ENCODE measurements around the gene BTBD9.

BTBD9 gene

DNA sequence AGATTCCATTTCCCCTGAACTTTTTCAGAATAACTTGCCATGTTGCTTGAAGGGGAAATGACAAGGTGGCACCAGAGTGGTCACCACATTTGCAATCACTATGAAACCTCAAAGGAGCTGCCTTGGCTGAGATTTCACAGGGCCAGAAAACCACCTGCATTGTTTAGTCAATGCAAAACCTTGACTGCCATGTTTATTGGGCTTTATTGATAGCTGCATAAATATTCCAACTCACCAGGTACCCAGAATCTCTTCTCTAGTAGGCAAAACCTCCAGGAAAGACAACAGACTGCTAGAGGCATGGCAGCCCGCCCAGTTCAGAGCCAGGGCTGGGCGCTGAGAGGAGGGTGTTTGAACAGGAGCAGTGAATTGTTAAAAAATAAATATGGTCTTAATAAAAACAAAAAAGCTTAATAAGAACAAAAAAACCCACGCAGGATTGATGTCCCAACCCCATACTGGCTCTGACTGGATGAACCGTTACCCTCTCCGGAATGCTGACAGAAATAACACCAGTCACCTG is 444.6 kb downstream of the BTBD9 start:
- ATAC-seq: no peak
- no peak for TF ChIP-seq TCF4 (CRISPR knock-in tag; IDR thresholded peaks at IDR 0.05; ENCODE audit: borderline replicate concordance)

DNA sequence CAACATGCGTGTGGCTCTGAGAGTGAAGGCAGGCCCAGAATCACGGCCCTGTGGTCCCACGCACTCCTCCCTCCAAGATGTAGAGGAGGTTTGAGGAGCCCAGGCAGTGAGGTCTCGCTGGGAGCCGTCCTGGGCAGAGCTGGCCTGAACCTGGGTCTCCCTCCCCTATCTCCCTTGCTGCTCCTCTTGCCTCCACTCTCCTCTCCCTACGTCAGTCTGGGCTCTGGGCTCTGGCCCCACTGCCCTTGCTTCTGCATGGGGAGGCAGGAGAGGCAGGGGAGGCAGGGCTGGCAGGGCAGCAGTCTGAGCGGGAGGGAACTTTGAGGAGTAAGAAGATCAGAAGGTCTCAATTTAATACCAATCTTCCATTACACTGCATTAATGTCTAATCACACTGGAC is 445.1 kb downstream of the BTBD9 start:
- no peak for ATAC-seq
- TF ChIP-seq TOX (CRISPR knock-in tag; IDR thresholded peaks at IDR 0.05; ENCODE audit: borderline replicate concordance): no peak
- TF ChIP-seq CSDC2 (CRISPR knock-in tag; IDR thresholded peaks at IDR 0.05): no peak
- no peak for TF ChIP-seq TCF4 (CRISPR knock-in tag; IDR thresholded peaks at IDR 0.05; ENCODE audit: borderline replicate concordance)
- TF ChIP-seq, protein P1, sequence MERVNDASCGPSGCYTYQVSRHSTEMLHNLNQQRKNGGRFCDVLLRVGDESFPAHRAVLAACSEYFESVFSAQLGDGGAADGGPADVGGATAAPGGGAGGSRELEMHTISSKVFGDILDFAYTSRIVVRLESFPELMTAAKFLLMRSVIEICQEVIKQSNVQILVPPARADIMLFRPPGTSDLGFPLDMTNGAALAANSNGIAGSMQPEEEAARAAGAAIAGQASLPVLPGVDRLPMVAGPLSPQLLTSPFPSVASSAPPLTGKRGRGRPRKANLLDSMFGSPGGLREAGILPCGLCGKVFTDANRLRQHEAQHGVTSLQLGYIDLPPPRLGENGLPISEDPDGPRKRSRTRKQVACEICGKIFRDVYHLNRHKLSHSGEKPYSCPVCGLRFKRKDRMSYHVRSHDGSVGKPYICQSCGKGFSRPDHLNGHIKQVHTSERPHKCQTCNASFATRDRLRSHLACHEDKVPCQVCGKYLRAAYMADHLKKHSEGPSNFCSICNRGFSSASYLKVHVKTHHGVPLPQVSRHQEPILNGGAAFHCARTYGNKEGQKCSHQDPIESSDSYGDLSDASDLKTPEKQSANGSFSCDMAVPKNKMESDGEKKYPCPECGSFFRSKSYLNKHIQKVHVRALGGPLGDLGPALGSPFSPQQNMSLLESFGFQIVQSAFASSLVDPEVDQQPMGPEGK (CRISPR knock-in tag; IDR thresholded peaks at IDR 0.05; ENCODE audit: borderline replicate concordance): no peak
- TF ChIP-seq GLIS3 (CRISPR knock-in tag; IDR thresholded peaks at IDR 0.05): no peak
- TF ChIP-seq ZC3H10 (CRISPR knock-in tag; IDR thresholded peaks at IDR 0.05): no peak
- no peak for TF ChIP-seq ZNF8 (CRISPR knock-in tag; IDR thresholded peaks at IDR 0.05)
- TF ChIP-seq ZFP30 (CRISPR knock-in tag; IDR thresholded peaks at IDR 0.05): no peak
- no peak for TF ChIP-seq OSR1 (CRISPR knock-in tag; IDR thresholded peaks at IDR 0.05)
- TF ChIP-seq ARNTL (CRISPR knock-in tag; IDR thresholded peaks at IDR 0.05; ENCODE audit: borderline replicate concordance, low read depth): no peak
- TF ChIP-seq ZFP3 (CRISPR knock-in tag; IDR thresholded peaks at IDR 0.05): no peak
- TF ChIP-seq, protein P2, sequence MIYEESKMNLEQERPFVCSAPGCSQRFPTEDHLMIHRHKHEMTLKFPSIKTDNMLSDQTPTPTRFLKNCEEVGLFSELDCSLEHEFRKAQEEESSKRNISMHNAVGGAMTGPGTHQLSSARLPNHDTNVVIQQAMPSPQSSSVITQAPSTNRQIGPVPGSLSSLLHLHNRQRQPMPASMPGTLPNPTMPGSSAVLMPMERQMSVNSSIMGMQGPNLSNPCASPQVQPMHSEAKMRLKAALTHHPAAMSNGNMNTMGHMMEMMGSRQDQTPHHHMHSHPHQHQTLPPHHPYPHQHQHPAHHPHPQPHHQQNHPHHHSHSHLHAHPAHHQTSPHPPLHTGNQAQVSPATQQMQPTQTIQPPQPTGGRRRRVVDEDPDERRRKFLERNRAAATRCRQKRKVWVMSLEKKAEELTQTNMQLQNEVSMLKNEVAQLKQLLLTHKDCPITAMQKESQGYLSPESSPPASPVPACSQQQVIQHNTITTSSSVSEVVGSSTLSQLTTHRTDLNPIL (CRISPR knock-in tag; IDR thresholded peaks at IDR 0.05; ENCODE audit: low read depth): no peak
- TF ChIP-seq, protein P3, sequence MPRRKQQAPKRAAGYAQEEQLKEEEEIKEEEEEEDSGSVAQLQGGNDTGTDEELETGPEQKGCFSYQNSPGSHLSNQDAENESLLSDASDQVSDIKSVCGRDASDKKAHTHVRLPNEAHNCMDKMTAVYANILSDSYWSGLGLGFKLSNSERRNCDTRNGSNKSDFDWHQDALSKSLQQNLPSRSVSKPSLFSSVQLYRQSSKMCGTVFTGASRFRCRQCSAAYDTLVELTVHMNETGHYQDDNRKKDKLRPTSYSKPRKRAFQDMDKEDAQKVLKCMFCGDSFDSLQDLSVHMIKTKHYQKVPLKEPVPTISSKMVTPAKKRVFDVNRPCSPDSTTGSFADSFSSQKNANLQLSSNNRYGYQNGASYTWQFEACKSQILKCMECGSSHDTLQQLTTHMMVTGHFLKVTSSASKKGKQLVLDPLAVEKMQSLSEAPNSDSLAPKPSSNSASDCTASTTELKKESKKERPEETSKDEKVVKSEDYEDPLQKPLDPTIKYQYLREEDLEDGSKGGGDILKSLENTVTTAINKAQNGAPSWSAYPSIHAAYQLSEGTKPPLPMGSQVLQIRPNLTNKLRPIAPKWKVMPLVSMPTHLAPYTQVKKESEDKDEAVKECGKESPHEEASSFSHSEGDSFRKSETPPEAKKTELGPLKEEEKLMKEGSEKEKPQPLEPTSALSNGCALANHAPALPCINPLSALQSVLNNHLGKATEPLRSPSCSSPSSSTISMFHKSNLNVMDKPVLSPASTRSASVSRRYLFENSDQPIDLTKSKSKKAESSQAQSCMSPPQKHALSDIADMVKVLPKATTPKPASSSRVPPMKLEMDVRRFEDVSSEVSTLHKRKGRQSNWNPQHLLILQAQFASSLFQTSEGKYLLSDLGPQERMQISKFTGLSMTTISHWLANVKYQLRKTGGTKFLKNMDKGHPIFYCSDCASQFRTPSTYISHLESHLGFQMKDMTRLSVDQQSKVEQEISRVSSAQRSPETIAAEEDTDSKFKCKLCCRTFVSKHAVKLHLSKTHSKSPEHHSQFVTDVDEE (CRISPR knock-in tag; IDR thresholded peaks at IDR 0.05): no peak
- TF ChIP-seq RARB (CRISPR knock-in tag; IDR thresholded peaks at IDR 0.05): no peak
- TF ChIP-seq ZNF565 (CRISPR knock-in tag; conservative IDR thresholded peaks at IDR 0.05; ENCODE audit: low read depth): no peak
- TF ChIP-seq SNAI2 (CRISPR knock-in tag; IDR thresholded peaks at IDR 0.05): no peak
- TF ChIP-seq ISL1 (CRISPR knock-in tag; IDR thresholded peaks at IDR 0.05): no peak

- TF ChIP-seq SNAI2 (CRISPR knock-in tag; IDR thresholded peaks at IDR 0.05) (no peak), GLIS3 (CRISPR knock-in tag; IDR thresholded peaks at IDR 0.05) (no peak), ISL1 (CRISPR knock-in tag; IDR thresholded peaks at IDR 0.05) (no peak), RARB (CRISPR knock-in tag; IDR thresholded peaks at IDR 0.05) (no peak), ZNF8 (CRISPR knock-in tag; IDR thresholded peaks at IDR 0.05) (no peak)
- TF ChIP-seq, protein P2 (CRISPR knock-in tag; IDR thresholded peaks at IDR 0.05; ENCODE audit: low read depth): no peak
- ATAC-seq: no peak
Observed at GRCh38 chr6:38194282-38194572, 445.5 kb downstream of the BTBD9 start.

GRCh38 chr6:38193481-38194281 is 446.0 kb downstream of the BTBD9 start:
- no peak for TF ChIP-seq OSR1 (CRISPR knock-in tag; IDR thresholded peaks at IDR 0.05)
- TF ChIP-seq ZNF70 (CRISPR knock-in tag; IDR thresholded peaks at IDR 0.05): no peak
- no peak for TF ChIP-seq ARNTL (CRISPR knock-in tag; IDR thresholded peaks at IDR 0.05; ENCODE audit: borderline replicate concordance, low read depth)
- TF ChIP-seq PPARA (CRISPR knock-in tag; IDR thresholded peaks at IDR 0.05; ENCODE audit: borderline replicate concordance): no peak
- TF ChIP-seq GLIS3 (CRISPR knock-in tag; IDR thresholded peaks at IDR 0.05): no peak
- TF ChIP-seq TOX (CRISPR knock-in tag; IDR thresholded peaks at IDR 0.05; ENCODE audit: borderline replicate concordance): no peak
- TF ChIP-seq TCF4 (CRISPR knock-in tag; IDR thresholded peaks at IDR 0.05; ENCODE audit: borderline replicate concordance): no peak
- TF ChIP-seq, protein P1 (CRISPR knock-in tag; IDR thresholded peaks at IDR 0.05; ENCODE audit: borderline replicate concordance): no peak
- TF ChIP-seq RARB (CRISPR knock-in tag; IDR thresholded peaks at IDR 0.05): no peak

More at GRCh38 chr6:38193481-38194281, 446.0 kb downstream of the BTBD9 start:
- ATAC-seq: no peak
